Measurements from ENCODE around the gene MYO18B.
A peak's percentile ranks its signal among the peaks of the same experiment; 100 is the strongest.
"Not testable (repeated sequence)": the region's sequence is repeated elsewhere in the genome, so short reads cannot be mapped to it uniquely, and the experiment has no call there.

The MYO18B gene

GRCh38 chr22:25953919-25954318, 211.9 kb downstream of the MYO18B start:
- no peak for DNase-seq

- no peak for DNase-seq
Observed at GRCh38 chr22:25955323-25955722, 213.3 kb downstream of the MYO18B start.

DNA sequence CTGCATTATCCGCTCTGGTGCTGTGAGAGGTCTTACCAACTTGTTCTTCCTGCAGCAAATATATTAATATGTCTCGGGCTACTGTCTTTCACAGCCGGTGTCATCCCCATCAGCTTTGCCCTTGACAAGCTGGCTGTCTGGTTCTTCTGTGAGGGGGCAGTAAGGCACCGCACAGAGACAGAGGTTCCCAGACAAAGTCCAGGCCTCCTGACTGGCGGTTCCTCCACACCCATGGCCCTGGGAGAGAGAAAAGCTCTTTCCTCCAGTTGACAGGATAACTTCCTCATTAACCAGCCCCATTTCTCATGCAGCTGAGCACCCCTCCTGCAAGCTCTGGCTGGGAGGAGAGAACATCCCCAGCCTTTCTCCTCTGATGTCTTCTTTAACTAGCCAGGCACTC, 214.8 kb downstream of the MYO18B start:
- no peak for DNase-seq

- no peak for DNase-seq
Observed at GRCh38 chr22:25959818-25960774, 218.1 kb downstream of the MYO18B start.

DNA sequence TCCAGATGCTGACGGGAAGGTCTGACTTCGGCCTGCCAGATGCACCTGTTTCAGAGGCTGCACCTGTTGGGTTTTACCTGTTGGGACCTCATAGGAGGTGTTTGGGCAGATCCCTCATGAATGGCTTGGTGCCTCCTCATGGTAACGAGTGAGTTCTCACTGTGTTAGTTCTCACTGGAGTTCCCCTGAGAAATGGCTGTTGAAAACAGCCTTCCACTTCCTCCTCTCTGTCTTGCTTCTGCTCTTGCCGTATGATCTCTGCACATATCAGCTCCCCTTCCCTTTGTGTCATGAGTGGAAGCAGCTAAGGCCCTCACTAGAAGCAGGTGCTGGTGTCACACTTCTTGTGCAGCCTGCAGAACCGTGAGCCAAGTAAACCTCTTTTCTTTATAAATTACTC, 219.7 kb downstream of the MYO18B start:
- no peak for DNase-seq

- no peak for DNase-seq
Observed at GRCh38 chr22:25962711-25963110, 220.7 kb downstream of the MYO18B start.

DNA sequence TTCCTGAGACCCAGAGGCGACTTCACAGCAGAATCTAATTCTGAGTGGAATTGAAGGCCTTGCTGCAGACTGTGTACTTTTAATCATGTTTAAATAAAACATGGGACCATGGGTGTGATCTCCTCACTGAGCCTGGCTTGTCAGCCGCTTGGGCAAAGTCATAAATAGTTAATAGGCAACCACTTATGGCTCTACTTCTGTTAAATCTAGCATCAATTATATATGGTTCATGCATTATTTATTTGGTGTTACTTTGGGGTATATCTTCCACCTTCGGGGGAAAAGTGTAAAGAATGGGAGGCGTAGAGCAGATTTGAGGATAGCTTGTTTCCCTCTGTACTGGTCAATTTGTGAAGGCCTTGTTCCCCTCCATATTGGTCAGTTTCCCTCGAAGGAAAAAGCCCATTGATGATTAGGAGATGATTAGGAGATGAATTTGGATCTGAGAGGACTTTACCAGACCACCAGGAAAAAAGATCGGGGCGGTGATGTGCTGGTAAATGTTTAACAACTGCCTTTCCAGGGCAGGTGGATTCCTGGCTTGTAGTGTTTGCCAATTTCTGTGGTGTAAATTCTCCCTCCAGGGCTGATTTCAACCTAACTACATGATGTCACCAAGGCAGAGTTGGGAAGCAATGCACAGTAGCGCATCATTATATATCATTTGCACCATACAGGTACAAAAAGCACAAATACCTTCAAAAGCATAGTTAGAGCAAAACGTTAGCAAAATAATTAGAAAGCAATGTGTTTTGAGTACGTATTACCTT, 223.2 kb downstream of the MYO18B start:
- DNase-seq = no peak

DNA sequence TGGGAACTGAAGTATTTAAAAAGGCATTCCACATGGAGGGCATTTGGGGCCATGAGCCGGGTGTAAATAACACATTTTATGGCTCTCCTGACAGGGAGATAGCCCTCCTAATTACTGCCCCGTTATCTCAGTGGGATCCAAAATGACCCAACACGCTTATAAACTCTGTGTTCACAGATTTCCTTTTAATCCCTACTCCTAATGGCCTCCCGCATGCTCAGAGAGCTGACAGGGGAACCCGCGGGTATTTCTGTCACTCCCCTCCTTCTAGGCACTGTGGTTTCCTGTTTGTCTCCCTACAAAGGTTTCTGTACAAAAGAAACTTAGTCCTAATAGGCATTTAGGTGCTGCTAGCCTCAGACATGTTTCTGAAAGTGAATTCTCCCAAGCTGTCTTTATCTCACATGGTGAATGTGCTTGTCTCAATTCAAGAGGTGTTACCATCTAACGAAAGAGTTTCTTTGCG, 224.5 kb downstream of the MYO18B start:
- DNase-seq = peak; percentile 53

- no peak for DNase-seq
Observed at GRCh38 chr22:25969286-25969685, 227.3 kb downstream of the MYO18B start.

GRCh38 chr22:25969901-25970300, 227.9 kb downstream of the MYO18B start:
- DNase-seq = no peak

- peak; percentile 13 for DNase-seq
Observed at GRCh38 chr22:25970374-25970911, 228.5 kb downstream of the MYO18B start.

- DNase-seq = no peak
Observed at GRCh38 chr22:25970999-25971811, 229.2 kb downstream of the MYO18B start.

GRCh38 chr22:25972397-25972796, 230.4 kb downstream of the MYO18B start:
- DNase-seq = no peak

- DNase-seq = no peak
Observed at GRCh38 chr22:25976356-25976755, 234.4 kb downstream of the MYO18B start.

GRCh38 chr22:25979968-25980367, 238.0 kb downstream of the MYO18B start:
- DNase-seq = no peak

GRCh38 chr22:25984911-25985310, 242.9 kb downstream of the MYO18B start:
- DNase-seq = not testable (repeated sequence)

DNA sequence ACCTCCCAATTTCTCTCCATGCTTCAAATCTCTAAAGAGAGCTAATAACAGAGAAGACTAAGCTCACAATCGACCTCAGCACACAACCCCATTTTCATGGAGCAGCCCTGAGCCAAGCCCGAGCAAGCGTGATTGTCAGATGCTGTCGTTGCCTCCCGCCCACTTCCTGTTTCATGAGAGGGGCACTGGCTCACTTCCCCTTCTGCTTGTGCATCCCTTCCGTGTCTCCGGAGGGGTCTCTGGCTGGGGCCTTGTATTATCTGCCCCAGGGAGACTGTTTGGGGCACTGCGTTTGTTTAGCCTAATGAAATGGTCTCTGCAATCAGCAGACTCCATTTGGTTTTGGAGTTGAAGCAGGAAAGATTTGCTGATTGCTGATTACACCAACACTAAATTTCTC, 246.0 kb downstream of the MYO18B start:
- DNase-seq = no peak

GRCh38 chr22:25990940-25991339, 249.0 kb downstream of the MYO18B start:
- no peak for DNase-seq

DNA sequence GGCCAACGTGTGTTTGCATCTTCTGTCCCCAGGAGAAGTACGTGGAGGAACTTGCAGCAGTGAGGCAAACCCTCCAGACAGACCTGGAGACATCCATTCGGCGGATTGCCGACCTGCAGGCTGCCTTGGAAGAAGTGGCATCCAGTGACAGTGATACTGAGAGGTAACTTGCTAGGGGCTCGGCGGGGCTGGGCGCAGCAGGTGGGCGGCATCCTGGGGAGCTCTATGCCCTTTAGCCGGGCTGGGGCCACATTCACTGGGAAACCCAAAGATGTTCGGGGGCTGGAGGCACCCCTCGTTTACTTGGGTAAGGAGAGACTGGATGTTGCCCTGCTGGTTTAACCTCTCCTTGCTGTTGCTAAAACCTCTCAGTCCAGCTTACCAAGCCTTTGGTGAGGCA, 250.3 kb downstream of the MYO18B start:
- DNase-seq = no peak

DNA sequence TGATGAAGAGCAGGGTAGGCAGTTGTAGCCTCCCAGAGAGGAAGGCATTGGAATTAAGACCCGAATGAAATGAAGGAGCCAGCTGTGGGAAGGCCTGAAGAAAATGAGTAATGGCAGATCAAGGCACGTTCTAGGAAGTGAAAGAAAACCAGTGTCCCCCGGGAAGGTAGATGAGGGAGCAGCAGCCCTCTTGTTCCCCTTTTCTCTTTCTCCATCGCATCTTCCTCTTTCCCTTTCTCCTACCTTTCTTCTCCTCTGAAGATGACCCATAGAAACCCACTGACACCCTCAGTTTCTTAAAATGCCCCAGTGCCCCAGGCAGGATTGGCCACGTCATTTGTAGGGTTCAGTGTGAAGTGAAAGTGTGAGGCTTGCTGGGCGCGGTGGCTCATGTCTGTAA, 254.7 kb downstream of the MYO18B start:
- no peak for DNase-seq

GRCh38 chr22:25997886-25998775, 256.1 kb downstream of the MYO18B start:
- no peak for DNase-seq

- DNase-seq = no peak
Observed at GRCh38 chr22:26002456-26002855, 260.5 kb downstream of the MYO18B start.

Data from NCI-H2081 treated with DMSO at 0.1 percent for 48 hours (cell line).